Pancreas (tissue), 10 donors: ENCODE data around the gene ACOT7. TPM values are rescaled to one million over a fixed set of nuclear protein-coding genes. Genes with fewer than 3 reads are reported as not detected.
"Not testable (repeated sequence)": the region's sequence is repeated elsewhere in the genome, so short reads cannot be mapped to it uniquely, and the experiment has no call there.

Experiments
- ATAC-seq, 4 donors: fragments of 200-7000 bp; cut with Tn5 transposase; one replicate each; pipeline versions ENCODE4 v1.8.0 to v1.9.1; 2020; ENCODE audit warnings: mild to moderate bottlenecking in 4 of 4, moderate library complexity in 4 of 4
- DNase-seq, 6 donors: peaks; one replicate each; pipeline ENCODE4 v3.0.0-alpha.2; 2020
- FAIRE-seq: peaks from 2 replicates; lab custom pipeline; 2012; peaks lifted over from hg19 to GRCh38; lab: Jason Lieb, UNC
- H3K27ac ChIP-seq, 4 donors: fragments of 200-600 bp; sonication (generic); 1 replicate in 3 of 4; 2 replicates in 1 of 4; pipeline versions ENCODE4 v1.5.0 to v1.8.0; 2020
- H3K27me3 ChIP-seq, 4 donors: fragments of 200-600 bp; one replicate each; pipeline ENCODE4 v1.8.0; 2021
- H3K36me3 ChIP-seq, 3 donors: fragments of 200-600 bp; sonication (generic) in 1 of 3; one replicate each; pipeline versions ENCODE4 v1.5.0 to v1.8.0; 2020 to 2021
- H3K4me1 ChIP-seq, 3 donors: fragments of 200-600 bp; one replicate each; pipeline ENCODE4 v1.8.0; 2021
- H3K4me3 ChIP-seq, 4 donors: fragments of 200-600 bp; sonication (generic) in 2 of 4; one replicate each; pipeline versions ENCODE4 v1.5.0 to v1.8.0; 2020 to 2021
- H3K9me3 ChIP-seq, 4 donors: fragments of 200-600 bp; one replicate each; pipeline ENCODE4 v1.8.0; 2021
- CTCF ChIP-seq, 4 donors: fragments of 200-600 bp; sonication (generic) in 3 of 4; IDR thresholded peaks; one replicate each; pipeline versions ENCODE4 v1.5.0 to v1.8.0; 2021; ENCODE audit warnings: antibody characterized with exemption in 4 of 4
- WGBS, 2 donors: extraction: QIAGEN DNeasy Blood & Tissue Kit; methylation state at CpG; one replicate each; pipeline ENCODE4 v1.1.7; 2013; 5-methylcytosine and 5-hydroxymethylcytosine counted together
- intact Hi-C, 3 donors: fragments of 100-400 bp; cut with DNase I; formaldehyde crosslinking; loops; one replicate each; pipeline versions ENCODE4 v1.11.1 to v1.14.2; 2022
- polyA plus RNA-seq, 2 donors: library from polyadenylated mRNA; stranded (reverse); fragments of 200-250 nt; gene quantifications; one replicate each; pipeline ENCODE4 v1.2.3, GENCODE V29; 2013
- total RNA-seq, 6 donors: library from RNA; stranded (reverse); fragmentation: NEBNext Ultra II Directional in 4 of 6; extraction: Animal tissue kit (Norgen Biotek cat#: 25700) in 4 of 6; gene quantifications; one replicate each; pipeline versions ENCODE4 v1.2.1 to v1.2.4, GENCODE V29; 2021 to 2023
- donor health status: healthy with polysubstance abuse.
- donor health status: DM: no; HTN: no; CAD: no; lungs with moderate emphysema.
- donor health status: DM: no; HTN: no; CAD: no.
- donor health status: control.
- donor health status: control.
- donor health status: Bipolar disorder and iron deficiency.
- donor health status: DM: yes; HTN: yes; CAD: no.
- donor health status: DM: no; HTN: no; CAD: no.
- donor health status: DM: no; HTN: no; CAD: no.
- donor health status: DM: yes; HTN: yes; CAD: no.

ACOT7 gene
- total and polyA plus RNA-seq, 8 donors: 3.1 to 7.6 (median 5.2) TPM

GRCh38 chr1:6224718-6225117, 168.8 kb downstream of the ACOT7 start:
- FAIRE-seq: no peak
- H3K36me3 ChIP-seq: peaks cover 0 to 26% (median 7%) of the 10 kb centered on the region in 3 donors

GRCh38 chr1:6223617-6224016, 169.9 kb downstream of the ACOT7 start:
- FAIRE-seq (no peak), DNase-seq (no peak), ATAC-seq (no peak)
- Histone ChIP-seq H3K36me3 (peaks cover 0 to 22% (median 7%) of the 10 kb centered on the region in 3 donors), H3K27ac (no peak overlapping the region), H3K4me3 (no peak overlapping the region), H3K4me1 (no peaks in the 10 kb centered on the region), H3K27me3 (no peaks in the 10 kb centered on the region), H3K9me3 (no peaks in the 10 kb centered on the region)
- 95 to 99% methylated on average over 13 of the region's 13 CpGs for WGBS, 2 donors
- no peak for TF ChIP-seq CTCF (IDR thresholded peaks at IDR 0.05)
- intact Hi-C loops: no loop called here

More at GRCh38 chr1:6224718-6225117, 168.8 kb downstream of the ACOT7 start:
- WGBS, 2 donors: 77 to 82% methylated on average over 15 of the region's 15 CpGs
- Histone ChIP-seq H3K4me1 (no peaks in the 10 kb centered on the region), H3K9me3 (no peaks in the 10 kb centered on the region), H3K4me3 (no peak overlapping the region), H3K27ac (no peak overlapping the region), H3K27me3 (no peaks in the 10 kb centered on the region)
- DNase-seq (no peak), ATAC-seq (no peak)
- intact Hi-C loops: no loop called here
- no peak for TF ChIP-seq CTCF (IDR thresholded peaks at IDR 0.05)

GRCh38 chr1:6222636-6223035, 170.9 kb downstream of the ACOT7 start:
- Histone ChIP-seq H3K36me3 (peaks cover 0 to 22% (median 7%) of the 10 kb centered on the region in 3 donors), H3K27me3 (no peaks in the 10 kb centered on the region), H3K27ac (no peak overlapping the region), H3K4me3 (no peak overlapping the region), H3K9me3 (no peaks in the 10 kb centered on the region), H3K4me1 (no peaks in the 10 kb centered on the region)
- FAIRE-seq: no peak
- WGBS, 2 donors: 84 to 87% methylated on average over 6 of the region's 6 CpGs
- intact Hi-C loops: no loop called here
- ATAC-seq: peak in 1 of 4 donors; percentile 38
- peak in 1 of 6 donors; percentile 28 for DNase-seq
- no peak for TF ChIP-seq CTCF (IDR thresholded peaks at IDR 0.05)

DNA sequence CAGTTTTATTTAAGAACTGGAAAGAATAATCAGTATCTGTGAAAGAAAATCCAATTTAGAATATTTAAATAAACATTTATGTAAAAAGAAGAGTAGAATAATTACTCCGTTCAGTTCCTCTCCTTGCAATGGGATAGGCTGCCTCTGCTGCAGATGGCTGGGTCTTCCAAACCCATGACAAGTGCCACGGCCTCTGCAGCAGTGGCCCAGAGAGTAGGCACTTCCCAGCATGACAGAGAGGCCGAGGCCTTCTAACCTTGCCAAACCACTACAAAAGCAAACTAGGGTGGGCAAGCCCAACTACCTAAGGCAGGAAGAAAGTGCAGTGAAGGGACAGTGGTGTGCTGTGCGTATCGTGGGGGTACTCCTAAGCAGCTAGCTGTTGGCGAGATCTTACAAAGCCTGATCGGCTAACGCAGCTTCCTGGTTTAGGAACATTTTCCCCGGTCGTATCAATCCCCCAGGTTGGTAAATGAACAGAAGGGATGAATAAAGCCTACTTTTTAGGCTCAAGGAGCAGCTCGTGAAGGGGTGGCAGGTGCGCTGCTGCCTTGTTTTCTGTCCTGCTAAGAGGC, 172.3 kb downstream of the ACOT7 start:
- intact Hi-C loops: no loop called here
- Histone ChIP-seq H3K9me3 (no peaks in the 10 kb centered on the region), H3K36me3 (peaks cover 0 to 22% (median 7%) of the 10 kb centered on the region in 3 donors), H3K4me3 (no peak overlapping the region), H3K27ac (no peak overlapping the region), H3K4me1 (no peaks in the 10 kb centered on the region), H3K27me3 (no peaks in the 10 kb centered on the region)
- DNase-seq (peak in 1 of 6 donors; percentile 15), FAIRE-seq (no peak), ATAC-seq (no peak)
- WGBS, 2 donors: 94 to 96% methylated on average over 12 of the region's 12 CpGs
- TF ChIP-seq CTCF (IDR thresholded peaks at IDR 0.05): no peak

- FAIRE-seq (no peak), DNase-seq (peak in 1 of 6 donors; percentile 8), ATAC-seq (peak in 3 of 4 donors; percentile 8 to 54 (median 25))
- H3K9me3 ChIP-seq: no peaks in the 10 kb centered on the region
- H3K4me1 ChIP-seq: no peaks in the 10 kb centered on the region
- no peak for TF ChIP-seq CTCF (IDR thresholded peaks at IDR 0.05)
- WGBS, 2 donors: 83 to 87% methylated on average over 8 of the region's 8 CpGs
- intact Hi-C loops: no loop called here
- H3K27ac ChIP-seq: no peak overlapping the region
- H3K36me3 ChIP-seq: peaks cover 0 to 22% (median 7%) of the 10 kb centered on the region in 3 donors
- no peaks in the 10 kb centered on the region for H3K27me3 ChIP-seq
- H3K4me3 ChIP-seq: no peak overlapping the region
These were observed 173.3 kb downstream of the ACOT7 start for GRCh38 chr1:6220236-6220635.

GRCh38 chr1:6219641-6220040, 173.9 kb downstream of the ACOT7 start:
- 83 to 86% methylated on average over 11 of the region's 11 CpGs for WGBS, 2 donors
- FAIRE-seq, H3K9me3 ChIP-seq, intact Hi-C loops, ATAC-seq, H3K4me1 ChIP-seq, H3K4me3 ChIP-seq, H3K27ac ChIP-seq, H3K27me3 ChIP-seq: not testable (repeated sequence)
- peaks cover 0 to 16% (median 7%) of the 10 kb centered on the region in 3 donors for H3K36me3 ChIP-seq
- peak in 1 of 6 donors; percentile 2 for DNase-seq
